OCI-LY7 (cell line): ENCODE results near the gene P3H2.

ENCODE experiments used
- EZH2phosphoT487 ChIP-seq: fragments of 200-600 bp; sonication (generic); IDR thresholded peaks from 2 replicates; pipeline ENCODE4 v1.6.1; 2018; ENCODE audit warnings: low read depth, borderline replicate concordance, mild to moderate bottlenecking, mixed run types, antibody characterized with exemption, low read length, moderate library complexity, mixed read lengths
- TF ChIP-seq, protein P1 (sequence below): fragments of 200-600 bp; sonication (generic); conservative IDR thresholded peaks from 2 replicates; pipeline ENCODE4 v1.5.1; 2014; ENCODE audit warnings: mild to moderate bottlenecking, antibody characterized with exemption, low read length, moderate library complexity, mixed read lengths

DNA sequence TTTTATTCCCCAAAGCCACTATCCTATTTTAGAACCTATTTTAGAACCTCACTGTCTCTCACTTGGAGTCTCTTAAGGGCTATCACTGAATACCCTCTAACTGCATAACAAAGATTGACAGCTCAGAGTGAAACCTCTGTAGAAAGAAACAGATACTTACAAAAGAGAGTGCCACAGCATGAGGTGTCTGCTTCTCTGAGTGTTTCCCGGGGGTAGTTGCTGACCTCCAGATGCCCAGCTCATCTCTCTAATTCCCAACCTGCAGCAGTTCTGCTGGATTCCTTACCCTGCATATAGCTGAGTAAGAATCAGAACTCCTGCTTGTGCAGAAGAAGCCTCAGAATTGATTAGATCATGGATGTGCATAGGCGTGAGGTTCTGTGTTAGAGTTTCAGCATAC is 34.5 kb downstream of the P3H2 start:
- TF ChIP-seq, protein P1, sequence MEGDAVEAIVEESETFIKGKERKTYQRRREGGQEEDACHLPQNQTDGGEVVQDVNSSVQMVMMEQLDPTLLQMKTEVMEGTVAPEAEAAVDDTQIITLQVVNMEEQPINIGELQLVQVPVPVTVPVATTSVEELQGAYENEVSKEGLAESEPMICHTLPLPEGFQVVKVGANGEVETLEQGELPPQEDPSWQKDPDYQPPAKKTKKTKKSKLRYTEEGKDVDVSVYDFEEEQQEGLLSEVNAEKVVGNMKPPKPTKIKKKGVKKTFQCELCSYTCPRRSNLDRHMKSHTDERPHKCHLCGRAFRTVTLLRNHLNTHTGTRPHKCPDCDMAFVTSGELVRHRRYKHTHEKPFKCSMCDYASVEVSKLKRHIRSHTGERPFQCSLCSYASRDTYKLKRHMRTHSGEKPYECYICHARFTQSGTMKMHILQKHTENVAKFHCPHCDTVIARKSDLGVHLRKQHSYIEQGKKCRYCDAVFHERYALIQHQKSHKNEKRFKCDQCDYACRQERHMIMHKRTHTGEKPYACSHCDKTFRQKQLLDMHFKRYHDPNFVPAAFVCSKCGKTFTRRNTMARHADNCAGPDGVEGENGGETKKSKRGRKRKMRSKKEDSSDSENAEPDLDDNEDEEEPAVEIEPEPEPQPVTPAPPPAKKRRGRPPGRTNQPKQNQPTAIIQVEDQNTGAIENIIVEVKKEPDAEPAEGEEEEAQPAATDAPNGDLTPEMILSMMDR: no peak
- no peak for TF ChIP-seq EZH2phosphoT487
